Prostate gland (tissue), 2 donors: ENCODE results near the gene ADAM8.

ENCODE experiments used
- POLR2A ChIP-seq: fragments of 450-650 bp; IDR thresholded peaks from one replicate; pipeline ENCODE4 v1.6.1; 2016; ENCODE audit warnings: antibody characterized with exemption, mild to moderate bottlenecking
- TF ChIP-seq, protein P1 (sequence below), 4 experiments: fragments of 200-600 bp in 2 of 4; fragments of 450-650 bp in 2 of 4; sonication (generic) in 2 of 4; IDR thresholded peaks; 1 replicate in 3 of 4; 2 replicates in 1 of 4; pipeline ENCODE4 v1.5.1; 2016 to 2019; ENCODE audit warnings: antibody characterized with exemption in 4 of 4, mild to moderate bottlenecking in 2 of 4, moderate library complexity in 2 of 4

- no peak for TF ChIP-seq POLR2A
- TF ChIP-seq, protein P1, sequence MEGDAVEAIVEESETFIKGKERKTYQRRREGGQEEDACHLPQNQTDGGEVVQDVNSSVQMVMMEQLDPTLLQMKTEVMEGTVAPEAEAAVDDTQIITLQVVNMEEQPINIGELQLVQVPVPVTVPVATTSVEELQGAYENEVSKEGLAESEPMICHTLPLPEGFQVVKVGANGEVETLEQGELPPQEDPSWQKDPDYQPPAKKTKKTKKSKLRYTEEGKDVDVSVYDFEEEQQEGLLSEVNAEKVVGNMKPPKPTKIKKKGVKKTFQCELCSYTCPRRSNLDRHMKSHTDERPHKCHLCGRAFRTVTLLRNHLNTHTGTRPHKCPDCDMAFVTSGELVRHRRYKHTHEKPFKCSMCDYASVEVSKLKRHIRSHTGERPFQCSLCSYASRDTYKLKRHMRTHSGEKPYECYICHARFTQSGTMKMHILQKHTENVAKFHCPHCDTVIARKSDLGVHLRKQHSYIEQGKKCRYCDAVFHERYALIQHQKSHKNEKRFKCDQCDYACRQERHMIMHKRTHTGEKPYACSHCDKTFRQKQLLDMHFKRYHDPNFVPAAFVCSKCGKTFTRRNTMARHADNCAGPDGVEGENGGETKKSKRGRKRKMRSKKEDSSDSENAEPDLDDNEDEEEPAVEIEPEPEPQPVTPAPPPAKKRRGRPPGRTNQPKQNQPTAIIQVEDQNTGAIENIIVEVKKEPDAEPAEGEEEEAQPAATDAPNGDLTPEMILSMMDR (IDR thresholded peaks at IDR 0.05): no peak
These were observed 17.1 kb downstream of the ADAM8 start for GRCh38 chr10:133259602-133259989.
